Panc1 (cell line): ENCODE data around the gene INF2. TPM values are rescaled to one million over a fixed set of nuclear protein-coding genes. Genes with fewer than 3 reads are reported as not detected.

Experiments
- ATAC-seq: fragments of 200-7000 bp; cut with Tn5 transposase; 2 replicates; pipeline ENCODE4 v1.9.1; 2020; ENCODE audit warnings: mild to moderate bottlenecking, moderate library complexity
- BruUV-seq: library from RNA; stranded (reverse); fragments of 400-500 nt; replicated peaks from 2 replicates; lab custom pipeline; 2021; lab: Mats Ljungman, UMichigan
- CTCF ChIA-PET: fragments of 300-600 bp; sonication (Branson Sonifier 250); formaldehyde crosslinking; loops from one replicate; lab custom pipeline; 2022; ENCODE audit warnings: antibody characterized with exemption; lab: Charles Lee
- POLR2A ChIA-PET: fragments of 300-600 bp; sonication (Branson Sonifier 250); formaldehyde crosslinking; loops from one replicate; lab custom pipeline; 2022; ENCODE audit warnings: antibody characterized with exemption; lab: Charles Lee
- DNase-seq: peaks from one replicate; pipeline ENCODE4 v3.0.0-alpha.2; 2010; ENCODE audit warnings: low read depth, low spot score
- H3K27ac ChIP-seq: 2 replicates; pipeline ENCODE4 v1.5.1; 2011; ENCODE audit warnings: mild to moderate bottlenecking, low read length, inconsistent platforms
- H3K27me3 ChIP-seq: fragments of 200-500 bp; sonication (Bioruptor generic); 2 replicates; pipeline ENCODE4 v1.6.0; 2014; ENCODE audit warnings: low read length, inconsistent platforms; ENCODE audit not compliant: control insufficient read depth, insufficient read depth
- H3K36me3 ChIP-seq: fragments of 200-500 bp; sonication (Bioruptor generic); 2 replicates; pipeline ENCODE4 v1.5.1; 2014; ENCODE audit warnings: inconsistent platforms, mild to moderate bottlenecking, low read length, moderate library complexity; ENCODE audit not compliant: control insufficient read depth, insufficient read depth
- H3K4me1 ChIP-seq: 2 replicates; pipeline ENCODE4 v1.5.1; 2011; ENCODE audit warnings: inconsistent platforms, mild to moderate bottlenecking, low read length, moderate library complexity; ENCODE audit not compliant: control insufficient read depth, insufficient read depth
- H3K4me3 ChIP-seq, 2 experiments: 2 replicates each; pipeline ENCODE4 v1.5.1; 2011 to 2012; ENCODE audit warnings: low read depth in 2 of 2, low read length in 2 of 2, mild to moderate bottlenecking in 2 of 2, inconsistent platforms in 1 of 2, moderate library complexity in 1 of 2
- H3K9me3 ChIP-seq: fragments of 200-500 bp; sonication (Bioruptor generic); 2 replicates; pipeline ENCODE4 v1.5.1; 2014; ENCODE audit warnings: low read depth, mild to moderate bottlenecking, inconsistent platforms, low read length, moderate library complexity; ENCODE audit not compliant: control insufficient read depth, insufficient read depth
- POLR2AphosphoS5 ChIP-seq: IDR thresholded peaks from 2 replicates; pipeline ENCODE4 v1.6.1; 2012; ENCODE audit warnings: mild to moderate bottlenecking, low read depth, low read length, moderate library complexity
- REST ChIP-seq, 2 experiments: IDR thresholded peaks; 2 replicates each; pipeline ENCODE4 v1.6.1; 2011 to 2012; ENCODE audit warnings: low read depth in 2 of 2, control low read depth in 1 of 2, low read length in 1 of 2, mild to moderate bottlenecking in 1 of 2, moderate library complexity in 1 of 2; ENCODE audit not compliant: insufficient read depth in 1 of 2
- SIN3A ChIP-seq: IDR thresholded peaks from 2 replicates; pipeline ENCODE4 v1.6.1; 2012; ENCODE audit warnings: low read depth, mild to moderate bottlenecking, low read length, moderate library complexity, borderline replicate concordance; ENCODE audit not compliant: insufficient read depth
- TCF7L2 ChIP-seq: IDR thresholded peaks from 2 replicates; pipeline ENCODE4 v1.6.1; 2011; ENCODE audit warnings: mild to moderate bottlenecking, low read depth, low read length, inconsistent platforms
- in situ Hi-C: cut with HindIII; loops from 2 replicates; pipeline ENCODE4 v1.10.0; 2016; ENCODE audit warnings: low sequenced_read_pairs, low pct_unique_long_range_greater_than_20kb
- intact Hi-C: fragments of 100-400 bp; cut with micrococcal nuclease; formaldehyde crosslinking; loops from one replicate; pipeline ENCODE4 v1.10.0; 2022; ENCODE audit not compliant: unreplicated experiment
- total RNA-seq: library from RNA; stranded (reverse); gene quantifications from one replicate; pipeline ENCODE4 v1.2.1, GENCODE V29; 2021; ENCODE audit not compliant: unreplicated experiment
- TF ChIP-seq, protein P1 (sequence below): fragments of 450-650 bp; IDR thresholded peaks from 2 replicates; pipeline ENCODE4 v1.5.1; 2017; ENCODE audit warnings: mild to moderate bottlenecking

Gene INF2
- total RNA-seq, 1 experiment from 2014 or later: 195 TPM

- CTCF ChIA-PET: no interaction called here
- in situ Hi-C loops: no loop called here
- no TSS peak for BruUV-seq
Measured at GRCh38 chr14:104705340-104706047, 16.1 kb downstream of the INF2 start.

More at GRCh38 chr14:104705340-104706047, 16.1 kb downstream of the INF2 start:
- ATAC-seq (0 out of 2 replicates have a peak, but pooled peaks have one; percentile 15), DNase-seq (no peak)
- POLR2A ChIA-PET: interaction anchor here (0.6 kb wide), 1 partner anchor 23 kb away, joined by 5 read pairs; no protein-coding TSS in a partner anchor
- H3K27me3 ChIP-seq: no peaks in the 10 kb centered on the region
- peak overlapping the region; percentile 72 for H3K27ac ChIP-seq
- peaks cover 44% of the 10 kb centered on the region for H3K4me1 ChIP-seq
- H3K4me3 ChIP-seq: no peak overlapping the region
- no peaks in the 10 kb centered on the region for H3K9me3 ChIP-seq
- intact Hi-C loops: loop anchor here (5.0 kb wide), 1 partner anchor 53 kb away; no protein-coding TSS in a partner anchor
- H3K36me3 ChIP-seq: no peaks in the 10 kb centered on the region
- TF ChIP-seq TCF7L2: no peak
- TF ChIP-seq, protein P1, sequence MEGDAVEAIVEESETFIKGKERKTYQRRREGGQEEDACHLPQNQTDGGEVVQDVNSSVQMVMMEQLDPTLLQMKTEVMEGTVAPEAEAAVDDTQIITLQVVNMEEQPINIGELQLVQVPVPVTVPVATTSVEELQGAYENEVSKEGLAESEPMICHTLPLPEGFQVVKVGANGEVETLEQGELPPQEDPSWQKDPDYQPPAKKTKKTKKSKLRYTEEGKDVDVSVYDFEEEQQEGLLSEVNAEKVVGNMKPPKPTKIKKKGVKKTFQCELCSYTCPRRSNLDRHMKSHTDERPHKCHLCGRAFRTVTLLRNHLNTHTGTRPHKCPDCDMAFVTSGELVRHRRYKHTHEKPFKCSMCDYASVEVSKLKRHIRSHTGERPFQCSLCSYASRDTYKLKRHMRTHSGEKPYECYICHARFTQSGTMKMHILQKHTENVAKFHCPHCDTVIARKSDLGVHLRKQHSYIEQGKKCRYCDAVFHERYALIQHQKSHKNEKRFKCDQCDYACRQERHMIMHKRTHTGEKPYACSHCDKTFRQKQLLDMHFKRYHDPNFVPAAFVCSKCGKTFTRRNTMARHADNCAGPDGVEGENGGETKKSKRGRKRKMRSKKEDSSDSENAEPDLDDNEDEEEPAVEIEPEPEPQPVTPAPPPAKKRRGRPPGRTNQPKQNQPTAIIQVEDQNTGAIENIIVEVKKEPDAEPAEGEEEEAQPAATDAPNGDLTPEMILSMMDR: no peak
- no peak for TF ChIP-seq POLR2AphosphoS5
- no peak for TF ChIP-seq REST (IDR thresholded peaks at IDR 0.05; ENCODE audit: insufficient read depth in 1 of 2, low read depth in 2 of 2, low read length in 1 of 2)
- no peak for TF ChIP-seq SIN3A
